Ascending aorta (tissue), 2 donors: ENCODE results near the gene SEH1L. TPM values are rescaled to one million over a fixed set of nuclear protein-coding genes. Genes with fewer than 3 reads are reported as not detected.

Experiments
- DNase-seq, 2 donors: peaks; one replicate each; pipeline ENCODE4 v3.0.0-alpha.2; 2019; ENCODE audit warnings: low spot score in 2 of 2
- H3K27ac ChIP-seq, 2 donors: fragments of 200-600 bp; sonication (generic); one replicate each; pipeline ENCODE4 v1.5.1; 2016 to 2017; ENCODE audit warnings: mild to moderate bottlenecking in 1 of 2
- H3K27me3 ChIP-seq: fragments of 200-600 bp; sonication (generic); one replicate; pipeline ENCODE4 v1.5.1; 2017
- H3K36me3 ChIP-seq, 2 donors: fragments of 200-600 bp; sonication (generic); one replicate each; pipeline ENCODE4 v1.5.1; 2016
- H3K4me1 ChIP-seq, 2 donors: fragments of 200-600 bp; sonication (generic); one replicate each; pipeline ENCODE4 v1.5.1; 2016 to 2017; ENCODE audit warnings: mild to moderate bottlenecking in 1 of 2
- H3K4me3 ChIP-seq, 2 donors: fragments of 200-600 bp; sonication (generic); one replicate each; pipeline ENCODE4 v1.5.1; 2016 to 2017; ENCODE audit warnings: mild to moderate bottlenecking in 1 of 2
- H3K9me3 ChIP-seq, 2 donors: fragments of 200-600 bp; sonication (generic); one replicate each; pipeline ENCODE4 v1.5.1; 2016
- intact Hi-C: fragments of 100-400 bp; cut with DNase I; formaldehyde crosslinking; loops from one replicate; pipeline ENCODE4 v1.15.1; 2023
- total RNA-seq: library from RNA; depleted of rRNA; stranded (reverse); fragments of >200 nt; gene quantifications from one replicate; pipeline ENCODE4 v1.1.0, GENCODE V29; 2016
- TF ChIP-seq, protein P1 (sequence below), 3 experiments: fragments of 200-600 bp in 2 of 3; fragments of 450-650 bp in 1 of 3; sonication (generic) in 2 of 3; IDR thresholded peaks; one replicate each; pipeline ENCODE4 v1.5.1; 2016 to 2019; ENCODE audit warnings: antibody characterized with exemption in 3 of 3, mild to moderate bottlenecking in 1 of 3, moderate library complexity in 1 of 3

Gene SEH1L
- total RNA-seq, 1 donor from 2014 or later = 16.3 TPM

DNA sequence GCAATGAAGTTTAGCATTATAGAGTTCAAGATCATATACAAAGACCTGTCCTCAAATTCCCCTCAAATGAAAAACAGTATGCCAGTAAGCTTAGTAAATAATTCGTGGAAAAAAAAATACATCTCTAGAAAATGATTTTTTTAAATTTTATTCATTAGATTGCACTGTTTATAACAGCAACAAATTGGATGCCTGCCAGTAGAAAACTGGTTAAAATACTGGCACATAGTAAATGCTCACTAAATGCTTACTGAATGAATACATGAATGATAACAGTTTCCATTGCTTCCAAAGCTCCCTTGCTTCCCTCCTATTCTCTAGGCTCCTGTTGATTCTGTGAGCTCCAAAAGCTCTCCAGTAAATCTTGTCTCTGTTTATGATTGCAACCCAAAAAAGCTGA lies 25.5 kb upstream of the SEH1L start:
- no peak overlapping the region for H3K27ac ChIP-seq
- intact Hi-C loops = no loop called here
- H3K36me3 ChIP-seq = no peaks in the 10 kb centered on the region

DNA sequence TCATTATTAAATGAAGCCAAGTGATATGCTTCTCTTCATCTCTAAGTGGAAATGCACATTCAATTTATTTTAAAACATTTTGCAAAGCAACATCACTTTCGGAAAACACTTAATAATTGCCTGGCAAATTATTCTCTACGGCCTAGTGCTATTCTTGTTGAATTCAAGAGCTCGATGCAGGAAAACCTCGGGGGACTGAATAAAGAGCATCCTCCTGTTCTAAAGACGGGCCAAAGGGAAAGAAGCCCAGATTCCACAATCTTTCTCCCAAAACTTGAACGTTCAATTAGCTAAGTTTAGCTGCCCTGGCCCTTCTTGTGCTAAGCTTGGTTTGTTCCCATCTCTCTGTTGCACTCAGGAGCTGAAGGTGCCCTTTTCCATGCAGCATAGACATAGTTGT lies 23.2 kb upstream of the SEH1L start:
- Histone ChIP-seq H3K4me3 (no peak overlapping the region), H3K36me3 (no peaks in the 10 kb centered on the region), H3K4me1 (no peaks in the 10 kb centered on the region), H3K27ac (no peak overlapping the region), H3K9me3 (no peaks in the 10 kb centered on the region), H3K27me3 (no peaks in the 10 kb centered on the region)
- intact Hi-C loops = no loop called here
- DNase-seq = no peak
- TF ChIP-seq, protein P1, sequence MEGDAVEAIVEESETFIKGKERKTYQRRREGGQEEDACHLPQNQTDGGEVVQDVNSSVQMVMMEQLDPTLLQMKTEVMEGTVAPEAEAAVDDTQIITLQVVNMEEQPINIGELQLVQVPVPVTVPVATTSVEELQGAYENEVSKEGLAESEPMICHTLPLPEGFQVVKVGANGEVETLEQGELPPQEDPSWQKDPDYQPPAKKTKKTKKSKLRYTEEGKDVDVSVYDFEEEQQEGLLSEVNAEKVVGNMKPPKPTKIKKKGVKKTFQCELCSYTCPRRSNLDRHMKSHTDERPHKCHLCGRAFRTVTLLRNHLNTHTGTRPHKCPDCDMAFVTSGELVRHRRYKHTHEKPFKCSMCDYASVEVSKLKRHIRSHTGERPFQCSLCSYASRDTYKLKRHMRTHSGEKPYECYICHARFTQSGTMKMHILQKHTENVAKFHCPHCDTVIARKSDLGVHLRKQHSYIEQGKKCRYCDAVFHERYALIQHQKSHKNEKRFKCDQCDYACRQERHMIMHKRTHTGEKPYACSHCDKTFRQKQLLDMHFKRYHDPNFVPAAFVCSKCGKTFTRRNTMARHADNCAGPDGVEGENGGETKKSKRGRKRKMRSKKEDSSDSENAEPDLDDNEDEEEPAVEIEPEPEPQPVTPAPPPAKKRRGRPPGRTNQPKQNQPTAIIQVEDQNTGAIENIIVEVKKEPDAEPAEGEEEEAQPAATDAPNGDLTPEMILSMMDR (IDR thresholded peaks at IDR 0.05) = no peak

More for the DNA sequence above, 25.5 kb upstream of the SEH1L start:
- H3K27me3 ChIP-seq = no peaks in the 10 kb centered on the region
- no peak for DNase-seq
- TF ChIP-seq, protein P1 (IDR thresholded peaks at IDR 0.05) = no peak
- no peak overlapping the region for H3K4me3 ChIP-seq
- no peaks in the 10 kb centered on the region for H3K9me3 ChIP-seq
- H3K4me1 ChIP-seq = no peaks in the 10 kb centered on the region

DNA sequence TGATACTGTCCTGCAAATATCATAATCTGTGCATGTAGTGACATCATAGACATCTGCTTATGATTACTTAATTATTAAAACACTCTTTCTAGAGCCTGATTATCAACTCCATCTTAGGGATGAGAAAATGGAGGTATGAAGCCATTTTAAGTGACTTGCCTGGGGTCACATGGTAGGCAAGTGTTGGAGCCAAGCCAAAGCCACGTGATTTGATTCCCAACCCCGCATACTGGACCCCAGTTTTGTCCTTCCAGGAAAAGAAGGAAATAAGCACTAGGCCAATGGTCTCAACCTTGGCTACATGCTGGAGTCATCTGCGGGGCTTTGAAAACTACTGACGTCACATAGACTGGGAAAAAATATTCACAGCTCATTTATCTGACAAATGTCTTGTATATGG lies 19.6 kb upstream of the SEH1L start:
- TF ChIP-seq, protein P1 (IDR thresholded peaks at IDR 0.05) = no peak
- H3K9me3 ChIP-seq = no peaks in the 10 kb centered on the region
- intact Hi-C loops = no loop called here

GRCh38 chr18:12928641-12929040 lies 19.2 kb upstream of the SEH1L start:
- no peak for DNase-seq
- intact Hi-C loops = no loop called here
- no peaks in the 10 kb centered on the region for H3K36me3 ChIP-seq
- no peak overlapping the region for H3K27ac ChIP-seq
- no peaks in the 10 kb centered on the region for H3K9me3 ChIP-seq
- H3K27me3 ChIP-seq = no peaks in the 10 kb centered on the region
- H3K4me1 ChIP-seq = no peaks in the 10 kb centered on the region
- H3K4me3 ChIP-seq = no peak overlapping the region
- TF ChIP-seq, protein P1 (IDR thresholded peaks at IDR 0.05) = no peak

More for the DNA sequence above, 19.6 kb upstream of the SEH1L start:
- no peak for DNase-seq
- H3K4me1 ChIP-seq = no peaks in the 10 kb centered on the region
- no peaks in the 10 kb centered on the region for H3K27me3 ChIP-seq
- no peaks in the 10 kb centered on the region for H3K36me3 ChIP-seq
- H3K27ac ChIP-seq = no peak overlapping the region
- H3K4me3 ChIP-seq = no peak overlapping the region

DNA sequence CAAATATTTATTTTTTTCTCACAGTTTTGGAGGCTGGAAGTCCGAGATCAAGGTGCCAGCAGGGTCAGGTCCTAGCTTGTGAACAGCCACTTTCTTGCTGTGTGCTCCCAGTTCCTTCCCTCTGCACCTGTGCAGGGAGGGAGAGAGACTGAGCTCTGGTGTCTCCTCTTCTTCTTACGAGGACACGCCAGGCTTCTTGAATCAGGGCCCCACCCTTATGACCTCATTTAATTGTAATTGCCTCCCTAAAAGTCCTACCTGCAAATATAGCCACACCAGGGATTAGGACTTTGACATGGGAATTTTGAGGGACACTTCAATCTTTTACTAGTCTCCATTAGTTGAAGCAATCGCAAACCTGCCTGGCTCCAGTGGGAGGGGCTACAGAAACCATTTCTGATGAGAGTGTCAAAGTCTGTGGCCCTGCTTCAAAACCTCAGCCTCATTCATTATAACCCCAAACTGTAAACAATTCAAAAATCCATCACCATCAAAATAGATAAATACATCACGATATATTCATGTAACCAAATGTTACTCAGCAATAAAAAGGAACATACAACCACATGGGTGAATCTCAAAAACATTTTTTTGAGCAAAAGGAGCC lies 18.2 kb upstream of the SEH1L start:
- Histone ChIP-seq H3K4me3 (no peak overlapping the region), H3K9me3 (no peaks in the 10 kb centered on the region), H3K27me3 (no peaks in the 10 kb centered on the region), H3K36me3 (no peaks in the 10 kb centered on the region), H3K4me1 (no peaks in the 10 kb centered on the region), H3K27ac (no peak overlapping the region)
- DNase-seq = no peak
- intact Hi-C loops = loop anchor here (5.0 kb wide), 1 partner anchor 37 kb away; no protein-coding TSS in a partner anchor
- TF ChIP-seq, protein P1 (IDR thresholded peaks at IDR 0.05) = no peak

GRCh38 chr18:12930376-12930775 lies 17.4 kb upstream of the SEH1L start:
- H3K27me3 ChIP-seq = no peaks in the 10 kb centered on the region
- no peaks in the 10 kb centered on the region for H3K9me3 ChIP-seq
- no peak for DNase-seq
- H3K4me1 ChIP-seq = no peaks in the 10 kb centered on the region
- intact Hi-C loops = loop anchor here (5.0 kb wide), 1 partner anchor 38 kb away; no protein-coding TSS in a partner anchor
- H3K36me3 ChIP-seq = no peaks in the 10 kb centered on the region
- TF ChIP-seq, protein P1 (IDR thresholded peaks at IDR 0.05) = no peak
- no peak overlapping the region for H3K27ac ChIP-seq
- H3K4me3 ChIP-seq = no peak overlapping the region
